H1 (cell line): ENCODE data around the gene UIMC1. TPM values are rescaled to one million over a fixed set of nuclear protein-coding genes. Genes with fewer than 3 reads are reported as not detected.

Experiments
- CTCF ChIA-PET: fragments of 300-600 bp; sonication (Branson Sonifier 250); formaldehyde crosslinking; loops from one replicate; lab custom pipeline; 2021; ENCODE audit not compliant: partially characterized antibody; lab: Charles Lee
- POLR2A ChIA-PET: fragments of 300-600 bp; sonication (Branson Sonifier 250); formaldehyde crosslinking; loops from one replicate; lab custom pipeline; 2021; ENCODE audit warnings: inconsistent platforms; ENCODE audit not compliant: partially characterized antibody; lab: Charles Lee
- DNase-seq, 2 experiments: peaks; one replicate each; pipeline versions ENCODE4 v3.0.0 to v3.0.0-alpha.2; 2010 to 2022; ENCODE audit warnings: low spot score in 2 of 2, low read depth in 1 of 2, mixed read lengths in 1 of 2
- FAIRE-seq: peaks from 2 replicates; lab custom pipeline; 2011; peaks lifted over from hg19 to GRCh38; lab: Jason Lieb, UNC
- H2AFZ ChIP-seq: 2 replicates; pipeline ENCODE4 v1.8.1; 2012; ENCODE audit warnings: low read length, inconsistent platforms
- H2AK5ac ChIP-seq: 2 replicates; pipeline ENCODE4 v1.6.1; 2013; ENCODE audit warnings: low read depth, low read length
- H2BK120ac ChIP-seq: replicated peaks from 2 replicates; pipeline ENCODE3; 2013; ENCODE audit warnings: low read depth, low read length, inconsistent platforms
- H2BK12ac ChIP-seq: 2 replicates; pipeline ENCODE4 v1.6.1; 2013; ENCODE audit warnings: low read depth, low read length
- H2BK15ac ChIP-seq: 2 replicates; pipeline ENCODE4 v1.6.1; 2013; ENCODE audit warnings: low read length
- H2BK20ac ChIP-seq: 2 replicates; pipeline ENCODE4 v1.6.1; 2013; ENCODE audit warnings: low read length
- H2BK5ac ChIP-seq: 2 replicates; pipeline ENCODE4 v1.6.1; 2013; ENCODE audit warnings: low read depth, low read length
- H3K14ac ChIP-seq: 2 replicates; pipeline ENCODE4 v1.6.1; 2013; ENCODE audit warnings: inconsistent platforms; ENCODE audit not compliant: insufficient read length
- H3K18ac ChIP-seq: 2 replicates; pipeline ENCODE4 v1.6.1; 2013; ENCODE audit warnings: low read length; ENCODE audit errors: extremely low read depth
- H3K23ac ChIP-seq: 2 replicates; pipeline ENCODE4 v1.6.1; 2013; ENCODE audit warnings: inconsistent platforms; ENCODE audit not compliant: insufficient read length
- H3K23me2 ChIP-seq: 2 replicates; pipeline ENCODE4 v1.6.1; 2013; ENCODE audit warnings: low read depth, low read length
- H3K27ac ChIP-seq: 2 replicates; pipeline ENCODE4 v1.6.1; 2011; ENCODE audit warnings: low read depth, low read length, inconsistent platforms
- H3K27me3 ChIP-seq, 4 experiments: replicated peaks in 1 of 4; 1 replicate in 1 of 4; 2 replicates in 3 of 4; pipeline versions ENCODE4 v1.6.1 to v1.8.1; 2011 to 2013; ENCODE audit warnings: low read length in 3 of 4, mild to moderate bottlenecking in 3 of 4, inconsistent platforms in 2 of 4, mixed read lengths in 2 of 4, moderate library complexity in 1 of 4; ENCODE audit not compliant: control insufficient read depth in 3 of 4, insufficient read depth in 3 of 4; ENCODE audit errors: extremely low read depth in 1 of 4
- H3K36me3 ChIP-seq, 4 experiments: 2 replicates each; pipeline versions ENCODE4 v1.6.1 to v1.8.1; 2011 to 2013; ENCODE audit warnings: mild to moderate bottlenecking in 4 of 4, low read length in 3 of 4, moderate library complexity in 2 of 4, control low read depth in 1 of 4, inconsistent platforms in 1 of 4; ENCODE audit not compliant: insufficient read depth in 4 of 4, control insufficient read depth in 2 of 4
- H3K4ac ChIP-seq: replicated peaks from 2 replicates; pipeline ENCODE3; 2013; ENCODE audit warnings: low read length, low read depth, mixed read lengths, inconsistent platforms; ENCODE audit not compliant: insufficient read length
- H3K4me1 ChIP-seq, 4 experiments: replicated peaks in 1 of 4; 1 replicate in 1 of 4; 2 replicates in 3 of 4; pipeline versions ENCODE4 v1.6.1 to v1.8.1; 2011 to 2013; ENCODE audit warnings: low read length in 3 of 4, inconsistent platforms in 2 of 4, mixed read lengths in 1 of 4; ENCODE audit not compliant: insufficient read depth in 4 of 4, control insufficient read depth in 3 of 4
- H3K4me2 ChIP-seq, 2 experiments: 2 replicates each; pipeline versions ENCODE4 v1.6.1 to v1.8.1; 2011 to 2013; ENCODE audit warnings: low read depth in 2 of 2, low read length in 2 of 2, control low read depth in 1 of 2, inconsistent platforms in 1 of 2, mild to moderate bottlenecking in 1 of 2; ENCODE audit not compliant: insufficient read depth in 1 of 2
- H3K4me3 ChIP-seq, 4 experiments: fragments of 200-600, 300-600 bp in 1 of 4; sonication (generic), shearing (Covaris generic), sonication (Bioruptor Twin) in 1 of 4; 2 replicates each; pipeline versions ENCODE4 v1.5.1 to v1.8.1; 2011 to 2016; ENCODE audit warnings: low read length in 4 of 4, low read depth in 3 of 4, control low read depth in 2 of 4, inconsistent platforms in 2 of 4, mild to moderate bottlenecking in 2 of 4, mixed read lengths in 1 of 4, moderate library complexity in 1 of 4; ENCODE audit not compliant: insufficient read depth in 2 of 4; ENCODE audit errors: extremely low read depth in 1 of 4
- H3K56ac ChIP-seq: replicated peaks from 2 replicates; pipeline ENCODE3; 2013; ENCODE audit warnings: low read depth, mild to moderate bottlenecking, mixed read lengths, low read length, inconsistent platforms; ENCODE audit not compliant: insufficient read length
- H3K79me1 ChIP-seq: 2 replicates; pipeline ENCODE4 v1.6.1; 2013; ENCODE audit warnings: low read depth, low read length, control low read depth
- H3K79me2 ChIP-seq, 2 experiments: 2 replicates each; pipeline versions ENCODE4 v1.6.1 to v1.8.1; 2012 to 2013; ENCODE audit warnings: low read length in 2 of 2, mild to moderate bottlenecking in 2 of 2, inconsistent platforms in 1 of 2; ENCODE audit not compliant: insufficient read depth in 2 of 2, control insufficient read depth in 1 of 2
- H3K9ac ChIP-seq, 4 experiments: replicated peaks in 1 of 4; 1 replicate in 1 of 4; 2 replicates in 3 of 4; pipeline versions ENCODE4 v1.6.1 to v1.8.1; 2011 to 2013; ENCODE audit warnings: low read depth in 3 of 4, low read length in 3 of 4, control low read depth in 2 of 4, mild to moderate bottlenecking in 2 of 4, moderate library complexity in 2 of 4, inconsistent platforms in 1 of 4; ENCODE audit errors: extremely low read depth in 1 of 4
- H3K9me3 ChIP-seq, 2 experiments: 2 replicates each; pipeline versions ENCODE4 v1.6.1 to v1.8.1; 2012 to 2013; ENCODE audit warnings: mild to moderate bottlenecking in 2 of 2, moderate library complexity in 2 of 2, control low read depth in 1 of 2, inconsistent platforms in 1 of 2, low read depth in 1 of 2, low read length in 1 of 2, mixed read lengths in 1 of 2; ENCODE audit not compliant: insufficient read depth in 2 of 2
- H4K20me1 ChIP-seq, 2 experiments: replicated peaks in 1 of 2; 2 replicates each; pipeline versions ENCODE3 to v1.8.1; 2011 to 2013; ENCODE audit warnings: inconsistent platforms in 2 of 2, low read length in 2 of 2, mild to moderate bottlenecking in 1 of 2; ENCODE audit not compliant: insufficient read depth in 2 of 2, control insufficient read depth in 1 of 2
- H4K5ac ChIP-seq: 2 replicates; pipeline ENCODE4 v1.6.1; 2013; ENCODE audit warnings: low read length, low read depth, mixed read lengths, inconsistent platforms; ENCODE audit not compliant: insufficient read length
- H4K8ac ChIP-seq: 2 replicates; pipeline ENCODE4 v1.8.0; 2013; ENCODE audit warnings: mild to moderate bottlenecking, moderate library complexity, low read length, inconsistent platforms; ENCODE audit not compliant: insufficient read depth; ENCODE audit errors: extremely low read depth
- H4K91ac ChIP-seq: replicated peaks from 2 replicates; pipeline ENCODE3; 2013; ENCODE audit warnings: low read length, mixed read lengths, inconsistent platforms; ENCODE audit not compliant: insufficient read length
- GABPA ChIP-seq: IDR thresholded peaks from 2 replicates; pipeline ENCODE4 v1.6.1; 2011; ENCODE audit warnings: mild to moderate bottlenecking, low read length, moderate library complexity, borderline replicate concordance; ENCODE audit not compliant: insufficient read depth
- TAF1 ChIP-seq: IDR thresholded peaks from 2 replicates; pipeline ENCODE4 v1.6.1; 2011; ENCODE audit warnings: mild to moderate bottlenecking, low read depth, low read length
- WGBS, 2 experiments: shearing (Covaris generic) in 1 of 2; methylation state at CpG; one replicate each; pipeline versions ENCODE4 v1.1.6 to v1.1.7; 2013 to 2015; ENCODE audit warnings: low lambda C conversion rate in 2 of 2, mixed read lengths in 2 of 2, inconsistent platforms in 1 of 2, low coverage in 1 of 2, missing lambda C conversion rate in 1 of 2; ENCODE audit not compliant: insufficient replicate concordance in 2 of 2, insufficient coverage in 1 of 2, insufficient read length in 1 of 2; ENCODE audit errors: extremely low coverage in 1 of 2, missing lambda C conversion rate in 1 of 2; 5-methylcytosine and 5-hydroxymethylcytosine counted together
- polyA plus RNA-seq, 7 experiments: library from polyadenylated mRNA; depleted of rRNA in 3 of 7; stranded (reverse) in 5 of 7; unstranded in 2 of 7; fragments of >200 nt in 5 of 7; fragments of 200-250 nt in 2 of 7; gene quantifications; 1 replicate in 5 of 7; 2 replicates in 1 of 7; 4 replicates in 1 of 7; pipeline versions ENCODE4 v1.2.1 to v1.2.3, GENCODE V29; 2011 to 2013; ENCODE audit warnings: missing spikeins in 2 of 7, mixed read lengths in 2 of 7
- total RNA-seq: library from RNA; stranded (reverse); fragmentation: NEBNext Ultra II Directional; extraction: Animal tissue kit (Norgen Biotek cat#: 25700); gene quantifications from 2 replicates; pipeline ENCODE4 v1.2.1, GENCODE V29; 2021

The UIMC1 gene
- total and polyA plus RNA-seq, 2 of the 8 experiments (the other 6 are each of a cell fraction or from before 2014, with no cell fraction given): 12.8 to 43.7 TPM

GRCh38 chr5:176866707-176867310 lies 139.8 kb downstream of the UIMC1 start:
- Histone ChIP-seq H3K36me3 (no peaks in the 10 kb centered on the region), H3K79me2 (no peaks in the 10 kb centered on the region), H4K5ac (no peak overlapping the region), H3K18ac (peak overlapping the region; percentile 32; the same call in 1 of the 2 replicates), H2AFZ (no peak overlapping the region), H2AK5ac (no peak overlapping the region), H2BK12ac (0 out of 2 replicates have a peak overlapping the region, but pooled peaks have one; percentile 53), H2BK15ac (no peak overlapping the region), H4K8ac (no peak overlapping the region), H4K20me1 (no peaks in the 10 kb centered on the region), H3K14ac (no peak overlapping the region), H4K91ac (no peak overlapping the region), H3K27me3 (no peaks in the 10 kb centered on the region), H3K4me3 (no peak overlapping the region), H3K79me1 (no peaks in the 10 kb centered on the region), H3K56ac (no peak overlapping the region), H2BK5ac (no peak overlapping the region), H3K27ac (no peak overlapping the region), H3K23ac (no peak overlapping the region), H2BK120ac (no peak overlapping the region), H3K9me3 (no peaks in the 10 kb centered on the region), H3K4me1 (peaks cover 6 to 40% (median 27%) of the 10 kb centered on the region in 4 experiments), H3K4ac (no peak overlapping the region), H3K9ac (no peak overlapping the region), H2BK20ac (no peak overlapping the region), H3K4me2 (no peak overlapping the region), H3K23me2 (no peaks in the 10 kb centered on the region)
- POLR2A ChIA-PET: interaction anchor here (1.0 to 2.1 kb wide), 2 partner anchors 8 to 78 kb away, joined by 3 to 6 read pairs; no protein-coding TSS in a partner anchor
- WGBS, 2 experiments: 51% methylated on average over 16 of the region's 16 CpGs; no CpG with 5 or more reads in 1 of the 2 experiments
- CTCF ChIA-PET: interaction anchor here (1.0 to 6.5 kb wide), 12 partner anchors 8 to 245 kb away, joined by 3 to 39 read pairs (median 4); no protein-coding TSS in a partner anchor
- FAIRE-seq (no peak), DNase-seq (no peak)
- TF ChIP-seq TAF1 (no peak), GABPA (0 out of 2 replicates have a peak, but pooled peaks have one; percentile 13)
